ENCODE results near the gene TRRAP.
"Not testable (repeated sequence)": the region's sequence is repeated elsewhere in the genome, so short reads cannot be mapped to it uniquely, and the experiment has no call there.

TRRAP gene

DNA sequence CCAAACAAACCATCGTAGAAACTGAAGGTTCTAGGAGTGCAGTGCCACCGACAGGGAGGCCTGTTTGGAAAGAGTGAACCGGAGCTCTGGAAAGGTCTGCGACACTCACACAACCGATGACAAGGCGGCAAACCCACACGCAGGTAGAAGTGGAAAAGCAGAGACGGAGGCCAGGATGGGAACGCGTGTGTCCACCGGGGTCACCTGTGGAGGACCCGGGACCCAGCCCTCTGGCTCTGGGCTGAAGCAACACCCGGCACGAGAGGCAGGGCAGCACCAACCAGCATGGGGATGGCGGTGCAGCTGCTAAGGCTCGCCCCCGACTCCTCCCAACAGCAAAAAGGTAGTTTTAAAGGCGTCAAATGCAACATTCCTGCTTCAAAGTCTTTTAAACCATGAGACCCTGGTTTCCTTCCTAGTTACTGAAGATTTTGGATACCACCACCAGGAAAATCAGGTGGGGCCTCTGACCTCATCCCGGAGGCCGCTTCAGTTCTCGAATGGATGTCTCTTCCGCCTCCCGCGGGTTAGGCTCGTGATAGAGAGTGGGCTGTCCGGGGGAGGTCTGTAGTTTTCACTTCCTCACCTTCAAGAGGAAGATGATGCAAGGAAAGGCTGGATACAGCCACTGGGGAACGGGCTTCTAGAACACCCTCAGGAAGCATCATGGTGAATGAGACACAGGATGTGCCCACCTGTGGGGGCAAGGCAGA is 150.1 kb downstream of the TRRAP start:
- DNase-seq (ENCODE audit: low spot score) (no peak), FAIRE-seq (no peak)

DNA sequence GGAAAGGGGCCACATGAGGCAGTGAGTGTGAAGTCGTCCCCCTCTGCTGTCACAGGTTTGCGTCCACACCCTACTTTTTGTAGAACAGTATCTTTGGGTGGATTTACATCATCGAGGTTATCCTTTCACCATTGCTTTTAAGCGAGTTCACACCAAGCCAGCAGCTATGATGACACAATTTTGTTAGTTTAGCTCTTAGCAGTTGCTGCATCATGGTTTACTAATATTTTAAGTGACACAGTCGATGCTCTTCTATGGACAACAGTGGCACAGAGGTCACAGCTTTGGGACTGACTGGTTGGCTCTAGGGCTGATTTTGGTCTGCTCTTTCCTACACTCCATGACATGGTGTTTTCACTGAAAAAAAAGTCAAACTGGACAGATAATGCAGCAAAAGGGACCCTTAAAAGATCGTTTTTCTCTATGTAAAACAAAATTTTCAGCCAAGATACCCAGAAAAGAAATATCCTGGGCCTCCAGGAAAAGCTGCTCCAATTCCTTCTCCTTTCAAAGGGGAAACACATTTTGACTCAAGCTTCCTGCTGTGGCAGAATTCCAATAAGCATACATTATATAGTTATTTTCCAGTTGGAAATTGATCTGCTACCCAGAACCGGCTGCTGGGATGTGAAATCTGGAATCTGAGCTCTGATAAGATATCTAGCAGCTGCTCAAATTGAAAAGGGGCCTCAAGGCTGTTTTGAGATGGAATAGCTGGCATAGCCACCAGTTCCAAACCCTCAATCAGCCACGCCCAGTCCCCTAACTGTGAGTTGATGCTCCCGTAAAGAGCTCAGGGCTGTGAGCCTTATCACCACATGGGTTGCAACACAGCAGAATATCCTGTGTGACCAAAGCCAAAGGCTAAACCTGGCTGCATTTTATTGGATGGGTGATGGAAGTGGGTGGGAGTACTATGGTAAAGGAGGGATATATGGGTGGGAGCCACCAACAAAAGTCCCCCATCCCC is 151.4 kb downstream of the TRRAP start:
- FAIRE-seq (no peak), DNase-seq (ENCODE audit: low spot score) (no peak)

- FAIRE-seq: no peak
These were observed 152.1 kb downstream of the TRRAP start for GRCh38 chr7:99030457-99030856.

DNA sequence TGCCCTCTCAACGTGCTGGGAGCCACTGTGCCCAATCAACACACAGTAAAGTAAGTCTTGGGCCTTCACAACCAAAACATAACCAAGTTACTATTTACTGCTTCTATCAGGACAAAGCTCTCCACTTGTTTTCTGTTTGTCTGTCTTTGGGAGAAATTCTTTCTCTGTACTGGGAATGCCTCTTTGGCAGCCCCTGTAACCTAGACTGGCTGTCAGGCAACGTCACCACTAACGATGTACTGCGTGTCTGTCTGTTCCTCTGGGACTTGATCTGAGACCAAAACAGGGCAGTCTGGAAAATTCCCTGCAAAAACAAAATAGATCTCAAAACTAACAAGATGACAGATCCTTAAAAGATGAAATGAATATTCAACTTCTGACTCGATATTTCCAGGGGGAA is 152.6 kb downstream of the TRRAP start:
- no peak for DNase-seq (ENCODE audit: low spot score)
- FAIRE-seq: no peak

More at GRCh38 chr7:99030457-99030856, 152.1 kb downstream of the TRRAP start:
- no peak for DNase-seq (ENCODE audit: low spot score)

- FAIRE-seq (no peak), DNase-seq (ENCODE audit: low spot score) (no peak)
These were observed 153.2 kb downstream of the TRRAP start for GRCh38 chr7:99031496-99031895.

- FAIRE-seq: no peak
- DNase-seq (ENCODE audit: low spot score): no peak
These were observed 154.6 kb downstream of the TRRAP start for GRCh38 chr7:99032928-99033327.

GRCh38 chr7:99033765-99034164 is 155.4 kb downstream of the TRRAP start:
- no peak for DNase-seq (ENCODE audit: low spot score)
- no peak for FAIRE-seq

- no peak for DNase-seq (ENCODE audit: low spot score)
- FAIRE-seq: no peak
These were observed 156.8 kb downstream of the TRRAP start for GRCh38 chr7:99034932-99035722.

DNA sequence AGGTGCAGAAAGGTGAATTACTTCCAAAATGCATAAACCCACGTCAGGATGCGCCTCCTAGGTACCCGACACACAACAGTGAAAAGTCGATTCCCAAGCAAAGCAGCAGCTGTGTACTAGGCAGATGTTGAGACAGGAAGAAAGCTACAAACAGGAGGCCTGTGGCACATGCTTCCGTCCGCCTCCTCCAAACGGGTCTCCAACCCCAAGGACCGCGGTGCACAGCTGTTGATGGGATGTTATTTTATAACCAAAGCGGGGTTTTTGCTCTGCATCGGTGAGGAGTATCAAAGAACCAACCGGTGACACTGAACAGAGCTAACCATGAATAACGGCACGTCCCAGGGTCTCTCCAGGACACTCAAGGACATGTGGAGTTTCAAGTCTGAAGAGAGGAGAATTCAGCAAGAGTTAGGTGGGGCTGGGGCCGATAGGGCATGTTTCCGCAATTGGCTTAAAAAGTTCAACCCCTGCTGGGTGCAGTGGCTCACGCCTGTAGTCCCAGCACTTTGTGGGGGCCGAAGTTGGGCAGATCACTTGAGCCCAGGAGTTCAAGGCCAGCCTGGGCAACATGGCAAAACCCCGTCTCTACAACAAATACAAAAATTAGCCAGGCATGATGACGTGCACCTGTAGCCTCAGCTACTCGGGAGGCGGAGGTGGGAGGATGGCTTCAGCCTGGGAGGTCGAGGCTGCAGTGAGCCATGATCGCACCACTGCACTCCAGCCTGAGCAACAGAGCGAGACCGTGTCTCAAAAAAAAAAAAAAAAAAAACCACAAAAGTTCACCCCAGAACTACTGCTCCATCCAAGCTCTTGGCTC is 157.6 kb downstream of the TRRAP start:
- FAIRE-seq: peak; percentile 79

DNA sequence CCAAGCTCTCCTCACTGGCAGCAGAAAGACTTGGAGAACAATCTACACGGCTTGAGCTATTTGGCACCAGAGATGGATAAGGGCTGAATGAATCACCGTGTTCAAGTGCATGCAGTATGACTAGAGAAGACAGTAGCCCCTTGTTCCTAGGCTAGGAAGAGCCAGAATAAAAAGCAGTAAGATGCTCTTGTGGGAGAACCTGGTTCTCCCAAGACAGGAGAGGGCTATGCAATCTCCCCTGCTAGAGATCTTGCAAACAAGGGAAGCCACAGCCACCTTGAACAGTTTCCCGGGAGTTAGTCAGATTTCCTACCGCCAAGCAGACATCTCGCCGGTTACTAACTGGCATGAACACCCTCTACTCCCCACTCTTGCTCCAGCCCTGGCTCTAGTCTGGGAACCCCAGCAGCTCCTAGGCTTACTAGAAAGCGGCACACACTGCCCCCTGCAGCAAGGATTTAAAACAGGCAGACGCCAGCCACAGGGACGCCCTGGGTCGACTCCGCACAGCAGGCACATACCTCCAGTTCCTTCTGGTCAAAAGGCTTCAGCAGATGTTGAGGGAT is 158.3 kb downstream of the TRRAP start:
- peak; percentile 44 for DNase-seq (ENCODE audit: low spot score)
- no peak for FAIRE-seq

More for the DNA sequence above, 157.6 kb downstream of the TRRAP start:
- no peak for DNase-seq (ENCODE audit: low spot score)

DNA sequence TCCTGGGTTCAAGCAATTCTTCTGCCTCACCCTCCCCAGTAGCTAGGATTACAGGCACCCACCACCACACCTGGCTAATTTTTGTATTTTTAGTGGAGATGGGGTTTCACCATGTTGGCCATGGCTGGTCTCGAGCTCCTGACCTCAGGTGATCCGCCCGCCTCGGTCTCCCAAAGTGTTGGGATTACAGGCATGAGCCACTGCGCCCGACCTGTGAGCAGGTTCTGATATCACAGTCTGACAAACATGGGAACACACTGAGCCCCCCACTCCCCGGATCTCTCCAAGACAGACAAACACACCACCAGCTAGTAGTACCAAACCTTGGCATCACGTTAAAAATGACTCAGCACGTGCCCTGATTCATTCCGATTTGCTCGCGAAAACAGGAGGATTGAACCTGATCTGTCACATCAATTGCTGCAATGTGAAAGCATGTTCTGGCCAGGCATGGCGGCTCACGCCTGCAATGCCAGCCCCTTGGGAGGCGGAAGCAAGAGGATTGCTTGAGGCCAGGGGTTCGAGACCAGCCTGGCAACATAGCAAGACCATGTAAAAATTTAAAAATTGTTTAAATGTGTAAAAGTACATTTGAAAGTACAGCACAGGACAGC is 159.1 kb downstream of the TRRAP start:
- FAIRE-seq: no peak
- no peak for DNase-seq (ENCODE audit: low spot score)

- FAIRE-seq (no peak), DNase-seq (ENCODE audit: low spot score) (no peak)
These were observed 159.9 kb downstream of the TRRAP start for GRCh38 chr7:99038086-99038855.

DNA sequence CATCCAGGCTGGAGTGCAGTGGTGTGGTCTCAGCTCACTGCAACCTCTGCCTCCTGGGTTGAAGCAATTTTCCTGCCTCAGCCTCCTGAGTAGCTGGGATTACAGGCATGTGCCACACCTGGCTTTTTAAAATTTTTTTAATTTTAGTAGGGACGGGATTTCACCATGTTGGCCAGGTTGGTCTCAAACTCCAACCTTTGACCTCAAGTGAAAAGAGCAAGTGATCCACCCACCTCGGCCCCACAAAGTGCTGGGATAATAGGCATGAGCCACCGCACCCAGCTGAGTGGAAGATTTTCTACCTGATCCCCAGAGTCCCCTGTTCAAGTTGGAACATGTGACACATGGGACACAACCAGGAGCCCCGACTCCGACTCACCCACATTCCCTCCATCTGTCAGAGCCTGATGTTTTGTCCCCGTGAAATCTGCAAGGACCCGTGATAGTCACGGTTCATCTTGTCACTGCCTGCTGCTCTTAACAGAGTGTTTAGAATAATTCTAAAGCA is 161.1 kb downstream of the TRRAP start:
- no peak for FAIRE-seq
- no peak for DNase-seq (ENCODE audit: low spot score)

GRCh38 chr7:99040104-99040958 is 162.0 kb downstream of the TRRAP start:
- FAIRE-seq (peak; percentile 70), DNase-seq (ENCODE audit: low spot score) (peak; percentile 71)

GRCh38 chr7:99041526-99041925 is 163.2 kb downstream of the TRRAP start:
- no peak for DNase-seq (ENCODE audit: low spot score)

GRCh38 chr7:99042957-99043356 is 164.6 kb downstream of the TRRAP start:
- DNase-seq (ENCODE audit: low spot score) (no peak), FAIRE-seq (no peak)

More at GRCh38 chr7:99041526-99041925, 163.2 kb downstream of the TRRAP start:
- no peak for FAIRE-seq

GRCh38 chr7:99044858-99045257 is 166.5 kb downstream of the TRRAP start:
- DNase-seq (ENCODE audit: low spot score); FAIRE-seq: not testable (repeated sequence)

- FAIRE-seq; DNase-seq (ENCODE audit: low spot score): not testable (repeated sequence)
These were observed 167.9 kb downstream of the TRRAP start for GRCh38 chr7:99046262-99046661.
